Measurements from ENCODE around the gene LRP6.

- TF ChIP-seq EZH2 (IDR thresholded peaks at IDR 0.05; ENCODE audit: low read depth) (no peak), CTCF (conservative IDR thresholded peaks at IDR 0.05) (no peak)
Observed at GRCh38 chr12:12121061-12121460, 145.8 kb downstream of the LRP6 start.

All from PC-9 (cell line).